Measurements from ENCODE around the gene NIT1.
A peak's percentile ranks its signal among the peaks of the same experiment; 100 is the strongest.

NIT1 gene

DNA sequence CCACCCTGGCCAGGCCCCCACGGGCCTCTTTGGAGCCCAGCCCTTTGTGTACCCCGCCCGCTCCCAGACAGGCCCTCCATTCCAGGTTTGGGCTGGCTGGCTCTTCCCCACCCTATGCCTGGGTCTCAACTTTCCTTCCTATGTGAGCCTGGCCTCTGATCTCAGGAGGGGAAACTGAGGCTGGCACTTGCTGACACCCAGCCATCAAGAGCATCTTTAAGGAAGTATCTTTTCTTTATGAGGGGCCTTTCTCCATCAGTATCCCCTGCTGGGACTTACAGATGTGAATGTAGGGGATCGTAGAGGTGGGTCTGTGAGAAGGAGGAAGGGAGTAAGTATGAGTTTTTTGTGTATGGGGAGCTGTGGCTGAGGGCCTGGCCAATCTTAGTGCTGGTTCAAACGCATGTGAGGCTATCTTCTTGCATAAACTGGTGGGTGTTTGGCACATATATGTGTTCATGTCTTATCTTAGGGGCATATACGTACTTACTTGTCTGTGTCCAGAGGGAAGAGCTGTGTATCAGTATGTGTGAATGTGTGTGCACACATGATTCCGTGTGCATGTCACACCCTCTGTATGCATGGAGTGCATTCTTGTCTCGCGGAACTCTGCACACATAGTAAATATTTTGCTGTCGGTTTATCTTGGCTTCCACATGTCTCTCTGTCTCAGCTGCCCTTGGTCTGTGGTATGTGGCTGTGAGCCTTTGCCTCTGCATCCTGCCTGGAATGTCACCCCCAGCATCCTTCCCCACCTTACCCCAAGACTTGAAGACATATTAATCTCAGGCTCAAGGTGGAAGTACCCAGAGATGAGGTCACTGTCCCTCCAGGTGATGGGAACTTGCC lies 33.9 kb upstream of the NIT1 start:
- no peak for DNase-seq

DNA sequence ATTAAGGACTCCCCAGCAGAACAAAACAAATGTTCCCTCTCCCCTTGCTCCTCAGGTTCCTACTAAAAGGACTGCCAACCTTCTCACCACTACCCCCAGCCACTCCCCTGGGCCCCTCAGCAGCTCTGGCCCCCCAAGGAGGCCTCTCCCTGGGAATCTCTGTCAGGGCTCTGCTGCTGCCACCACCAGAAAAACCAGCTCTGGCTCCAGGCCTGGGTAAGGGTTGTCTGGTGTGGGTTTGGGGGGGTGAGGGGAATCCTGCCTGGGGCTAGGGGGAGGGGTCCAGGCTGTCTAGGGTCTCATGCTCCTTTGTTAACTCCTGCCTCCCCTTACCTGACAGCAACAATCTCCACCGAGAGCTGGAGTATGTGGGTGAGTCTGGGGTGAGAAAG lies 33.3 kb upstream of the NIT1 start:
- no peak for DNase-seq

DNA sequence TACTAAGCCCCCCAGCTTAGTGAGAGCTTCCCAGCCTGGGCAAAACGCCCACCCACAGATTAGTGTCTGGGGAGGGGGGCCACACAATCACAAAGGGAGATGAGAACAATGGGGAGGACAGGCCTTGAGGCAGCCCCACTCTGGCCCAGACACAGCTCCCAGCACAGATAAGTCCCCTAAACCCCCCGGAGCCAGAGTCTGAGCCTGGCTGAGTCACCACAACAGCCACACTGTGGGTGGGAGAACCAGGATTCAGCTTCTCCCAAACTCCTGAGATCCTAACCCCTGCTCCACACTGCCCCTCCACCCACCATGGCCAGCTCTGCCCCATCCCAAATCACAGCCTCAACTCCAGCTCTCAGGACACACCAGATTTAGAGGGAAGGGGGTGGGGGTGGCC lies 32.7 kb upstream of the NIT1 start:
- DNase-seq, result no peak

DNA sequence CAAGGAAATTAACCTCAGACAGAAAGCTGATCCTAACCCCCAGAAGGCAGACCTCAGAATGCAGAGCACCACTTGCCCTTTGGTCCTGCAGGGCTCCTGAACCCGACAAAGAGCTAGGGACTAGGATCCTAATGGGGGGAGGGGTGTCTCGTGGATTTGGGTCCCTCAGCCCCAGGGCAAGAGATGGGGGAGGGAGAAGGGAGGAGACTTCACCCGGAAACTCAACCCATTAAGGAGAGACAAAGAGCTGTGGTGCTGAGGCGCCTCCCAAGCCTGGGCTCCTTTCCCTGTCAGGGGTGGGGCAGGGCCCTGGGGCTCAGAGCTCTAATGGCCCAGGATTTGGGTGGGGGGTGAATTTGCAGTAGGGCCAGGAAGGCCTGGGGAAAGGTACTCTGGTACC lies 31.4 kb upstream of the NIT1 start:
- DNase-seq, result no peak

DNA sequence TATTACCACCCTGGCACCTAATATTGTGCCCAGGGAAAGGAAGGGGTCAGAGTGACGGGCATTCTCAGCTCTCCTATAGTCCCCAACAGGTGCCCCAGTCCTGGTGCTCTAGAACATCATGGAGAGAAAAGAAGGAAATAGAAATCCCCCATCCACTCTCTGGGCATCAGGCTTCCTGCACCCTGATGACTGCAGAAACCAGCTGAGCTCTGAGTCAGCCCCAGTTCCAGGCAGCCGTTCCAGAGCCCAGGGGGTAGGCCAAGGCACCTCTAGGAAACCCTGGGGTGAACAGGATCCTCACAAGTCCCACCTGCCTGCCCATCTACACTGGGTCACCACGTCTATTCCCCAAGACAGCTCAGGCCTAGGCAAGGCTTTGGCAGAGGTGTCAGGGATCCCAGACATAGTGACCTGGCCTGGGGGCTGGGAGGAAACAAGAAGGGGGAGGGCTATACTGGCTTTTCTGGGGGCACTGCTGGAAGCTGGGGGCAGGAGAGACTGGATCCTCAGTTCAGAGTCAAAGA lies 29.3 kb upstream of the NIT1 start:
- DNase-seq, result no peak

DNA sequence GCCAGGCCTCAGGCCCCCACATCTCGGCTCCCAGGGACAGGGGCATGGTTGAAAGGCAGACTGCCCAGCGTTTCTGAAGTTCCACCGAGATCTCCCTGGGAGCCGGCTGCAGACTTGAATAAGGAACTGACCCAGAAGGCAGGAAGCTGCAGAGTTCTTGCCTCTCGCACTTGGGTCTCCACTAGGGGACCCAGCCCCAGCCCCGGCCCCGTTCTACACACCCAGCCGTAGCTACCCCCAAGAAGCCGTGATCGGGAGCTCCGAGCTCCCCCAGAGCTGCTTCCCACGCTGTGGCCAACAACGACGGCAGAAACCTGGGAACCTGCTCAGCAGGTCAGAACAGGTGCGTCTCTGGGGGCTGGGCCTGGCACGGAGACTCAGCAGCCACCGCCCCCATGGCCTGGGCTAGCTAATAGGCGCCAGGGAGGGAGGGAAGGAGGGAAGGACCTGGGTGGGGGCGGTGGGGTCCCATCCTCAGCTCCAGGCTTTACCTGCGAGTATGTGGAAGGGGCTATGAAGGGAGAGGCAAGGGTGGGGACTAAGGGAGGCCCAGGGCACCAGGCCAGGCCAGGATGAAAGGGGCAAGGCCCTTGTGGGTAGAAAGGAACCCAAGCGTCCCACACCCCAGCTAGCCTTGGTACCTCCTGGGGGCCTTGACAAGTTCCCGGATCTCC lies 28.5 kb upstream of the NIT1 start, which contains the start of gene NECTIN4:
TSS of gene NECTIN4 (minus strand) at position 308 of the 674 bp plus-strand sequence. CDS start at position 46, 262 bp downstream.
- DNase-seq, result no peak

DNA sequence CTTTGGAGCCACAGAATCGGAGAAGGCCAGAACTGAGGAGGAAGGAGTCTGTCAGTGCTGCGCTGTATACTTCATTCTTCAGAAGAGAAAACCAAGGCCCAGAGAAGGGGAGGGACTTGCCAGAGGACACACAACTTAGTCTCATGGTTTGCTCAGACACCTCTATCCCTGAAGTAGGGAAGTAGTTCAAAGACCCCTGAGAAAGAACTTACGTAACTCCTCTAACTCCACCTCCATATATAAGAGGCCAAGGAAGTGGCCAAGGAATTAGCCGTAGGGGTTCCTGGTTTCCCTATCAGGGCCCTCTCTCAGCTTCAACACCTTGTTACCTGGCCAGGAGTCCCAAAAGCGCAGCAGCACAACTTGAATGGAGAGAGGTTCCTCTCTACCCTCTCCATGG lies 28.0 kb upstream of the NIT1 start:
- no peak for DNase-seq

DNA sequence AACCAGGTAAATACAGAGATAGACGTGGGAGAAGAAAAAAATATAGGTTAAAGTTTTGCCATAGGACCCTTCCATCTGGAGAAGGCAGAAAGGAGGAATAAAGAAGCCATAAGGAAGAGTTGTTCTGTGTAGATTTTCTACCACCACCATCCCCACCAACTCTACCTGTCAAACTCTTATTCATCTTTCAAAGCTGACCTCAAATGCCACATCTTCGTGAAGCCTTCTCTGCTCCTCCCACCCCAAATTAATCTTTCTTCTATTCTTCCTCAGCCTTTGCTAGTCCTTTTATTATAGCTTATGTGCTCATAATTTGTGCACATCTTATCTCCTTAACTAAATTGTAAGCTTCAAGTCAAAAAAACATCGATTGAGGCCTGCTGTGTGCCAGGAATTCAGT lies 27.3 kb upstream of the NIT1 start:
- no peak for DNase-seq

DNA sequence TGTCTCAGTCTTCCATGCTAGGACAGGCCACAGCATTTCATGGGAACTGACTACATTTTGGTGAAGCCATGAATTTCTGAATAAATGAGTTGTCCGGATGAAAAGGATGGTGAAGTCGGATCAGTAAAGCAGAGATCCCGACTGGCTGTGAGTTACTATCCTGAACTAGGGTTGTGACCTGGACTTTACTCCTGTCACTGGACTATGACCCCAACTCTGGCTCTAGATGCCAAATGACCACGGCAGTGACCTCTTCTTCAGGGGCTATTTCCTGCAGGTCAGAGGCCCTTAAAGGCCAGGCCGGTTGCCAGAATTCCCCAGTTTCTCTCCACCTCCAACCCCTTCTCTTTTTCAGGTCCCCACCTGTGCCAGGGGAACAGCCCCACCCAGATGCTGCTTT lies 26.8 kb upstream of the NIT1 start:
- no peak for DNase-seq

DNA sequence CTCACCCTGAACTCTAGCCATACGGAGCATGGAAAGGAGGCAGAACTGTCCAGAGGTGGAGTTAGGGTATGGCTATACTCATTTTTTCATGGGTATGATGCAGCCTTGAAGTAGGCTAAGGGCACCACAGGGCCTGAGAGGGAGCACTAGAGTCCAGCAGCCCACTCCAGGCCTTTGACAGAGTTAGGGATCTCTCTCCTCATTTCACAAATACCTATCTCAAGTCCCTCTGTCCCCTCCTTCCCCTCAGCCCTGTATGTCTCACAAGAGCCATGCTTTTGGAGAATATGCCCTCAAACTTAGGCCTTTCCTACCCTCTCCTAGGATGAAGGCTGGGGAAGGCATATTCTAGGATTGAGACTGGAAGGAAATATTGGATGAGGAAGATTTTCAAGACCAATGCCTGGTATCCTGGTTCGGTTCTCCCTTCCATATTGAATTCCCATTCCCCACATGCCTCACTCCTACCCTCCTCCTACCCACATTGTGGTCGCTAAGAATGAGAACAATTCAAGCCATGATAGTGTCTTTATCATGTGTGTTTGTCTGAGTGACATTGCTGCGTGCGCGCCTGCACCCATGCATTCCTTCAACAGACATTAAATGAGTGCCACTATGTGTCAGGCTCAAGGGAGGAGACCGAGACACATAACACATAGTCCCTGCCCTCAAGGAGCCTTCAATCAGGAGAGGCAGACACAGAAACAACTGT lies 26.0 kb upstream of the NIT1 start:
- no peak for DNase-seq

DNA sequence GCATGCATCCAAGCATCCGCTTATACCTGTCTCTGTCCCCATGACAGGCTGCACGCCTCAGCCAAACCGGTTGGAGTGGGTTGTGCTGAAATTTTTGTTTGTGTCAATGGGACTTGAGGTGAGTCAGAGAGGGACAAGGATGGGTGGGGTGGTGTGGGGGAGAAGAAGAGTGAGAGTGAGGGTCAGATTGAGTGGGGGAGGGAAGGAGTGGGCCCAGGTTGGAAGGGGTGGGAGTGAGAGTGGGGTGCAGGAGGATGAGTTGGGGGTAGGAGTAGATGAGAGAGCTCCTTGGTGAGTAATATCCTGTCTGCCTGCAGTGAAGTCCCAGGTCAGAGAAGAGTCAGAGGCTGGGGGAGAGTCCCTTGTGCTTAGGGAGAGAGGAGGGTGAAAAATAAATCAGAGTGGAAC lies 25.3 kb upstream of the NIT1 start:
- no peak for DNase-seq

DNA sequence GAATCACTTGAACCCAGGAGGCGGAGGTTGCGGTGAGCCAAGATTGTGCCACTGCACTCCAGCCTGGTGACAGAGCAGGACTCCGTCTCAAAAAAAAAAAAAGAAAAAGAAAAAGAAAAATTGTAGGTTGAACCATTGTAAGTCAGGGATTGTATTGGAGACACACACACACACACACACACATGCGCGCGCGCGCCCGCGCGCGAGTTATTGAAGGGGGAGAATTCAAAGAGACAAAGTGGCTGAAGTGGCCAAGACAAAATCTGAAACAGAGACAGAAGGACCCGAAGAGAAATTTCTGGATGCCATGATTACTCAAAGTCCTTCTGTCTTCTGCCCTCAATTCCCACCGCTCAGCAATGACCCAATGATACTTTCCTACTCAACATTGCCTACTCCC lies 23.4 kb upstream of the NIT1 start:
- DNase-seq, result no peak

DNA sequence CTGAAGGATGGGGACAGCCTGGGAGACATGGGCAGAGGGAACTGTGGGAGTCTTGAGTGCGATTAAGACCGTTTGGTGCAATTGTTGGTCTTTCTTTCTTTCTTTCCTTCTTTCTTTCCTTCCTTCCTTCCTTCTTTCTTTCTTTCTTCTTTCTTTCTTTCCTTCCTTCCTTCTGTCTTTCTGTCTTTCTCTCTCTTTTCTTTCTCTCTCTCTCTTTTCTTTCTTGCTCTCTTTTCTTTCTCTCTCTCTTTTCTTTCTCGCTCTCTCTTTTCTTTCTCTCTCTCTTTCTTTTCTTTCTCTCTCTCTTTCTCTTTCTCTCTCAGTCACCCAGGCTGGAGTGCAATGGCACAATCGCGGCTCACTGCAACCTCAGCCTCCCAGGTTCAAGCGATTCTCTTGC lies 22.7 kb upstream of the NIT1 start:
- no peak for DNase-seq

DNA sequence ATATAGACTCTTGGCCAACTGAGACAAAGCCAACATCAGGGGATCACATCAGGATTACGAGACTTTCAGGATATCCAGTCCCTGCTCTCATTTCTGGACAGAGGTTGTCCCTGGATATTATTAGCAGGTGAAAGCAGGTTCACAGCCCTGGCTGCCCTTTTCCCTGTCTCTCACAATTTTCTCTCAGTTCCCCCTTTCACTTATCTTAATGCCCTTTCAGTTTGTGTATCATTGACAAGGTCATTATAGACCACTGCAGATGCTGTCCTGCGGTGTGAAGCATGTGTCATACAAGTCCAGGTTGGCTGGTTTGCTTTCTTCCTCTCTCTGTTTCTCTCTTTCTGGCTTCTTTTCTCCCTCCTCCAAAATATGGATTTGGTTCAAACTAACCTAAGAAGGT lies 21.9 kb upstream of the NIT1 start:
- DNase-seq, result no peak

DNA sequence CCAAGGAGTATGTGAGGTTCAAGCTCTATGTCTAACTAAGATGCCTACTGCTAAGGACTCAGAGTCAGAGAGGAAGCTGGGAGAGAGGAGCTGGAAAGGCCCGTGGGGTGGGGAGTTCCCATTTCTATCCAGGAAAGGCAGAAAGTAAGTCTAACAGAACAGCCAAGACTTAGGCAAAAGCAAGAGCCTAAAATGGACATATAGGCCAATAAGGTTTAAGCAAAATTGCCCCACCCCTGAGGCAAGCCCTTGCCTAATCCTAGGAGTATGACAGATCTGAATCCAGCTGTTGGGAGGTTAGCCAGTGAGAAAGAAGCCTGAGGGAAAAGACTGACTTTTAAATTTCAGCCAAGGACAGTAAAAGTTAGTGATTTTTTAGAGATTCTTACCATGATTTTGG lies 21.4 kb upstream of the NIT1 start:
- no peak for DNase-seq

DNA sequence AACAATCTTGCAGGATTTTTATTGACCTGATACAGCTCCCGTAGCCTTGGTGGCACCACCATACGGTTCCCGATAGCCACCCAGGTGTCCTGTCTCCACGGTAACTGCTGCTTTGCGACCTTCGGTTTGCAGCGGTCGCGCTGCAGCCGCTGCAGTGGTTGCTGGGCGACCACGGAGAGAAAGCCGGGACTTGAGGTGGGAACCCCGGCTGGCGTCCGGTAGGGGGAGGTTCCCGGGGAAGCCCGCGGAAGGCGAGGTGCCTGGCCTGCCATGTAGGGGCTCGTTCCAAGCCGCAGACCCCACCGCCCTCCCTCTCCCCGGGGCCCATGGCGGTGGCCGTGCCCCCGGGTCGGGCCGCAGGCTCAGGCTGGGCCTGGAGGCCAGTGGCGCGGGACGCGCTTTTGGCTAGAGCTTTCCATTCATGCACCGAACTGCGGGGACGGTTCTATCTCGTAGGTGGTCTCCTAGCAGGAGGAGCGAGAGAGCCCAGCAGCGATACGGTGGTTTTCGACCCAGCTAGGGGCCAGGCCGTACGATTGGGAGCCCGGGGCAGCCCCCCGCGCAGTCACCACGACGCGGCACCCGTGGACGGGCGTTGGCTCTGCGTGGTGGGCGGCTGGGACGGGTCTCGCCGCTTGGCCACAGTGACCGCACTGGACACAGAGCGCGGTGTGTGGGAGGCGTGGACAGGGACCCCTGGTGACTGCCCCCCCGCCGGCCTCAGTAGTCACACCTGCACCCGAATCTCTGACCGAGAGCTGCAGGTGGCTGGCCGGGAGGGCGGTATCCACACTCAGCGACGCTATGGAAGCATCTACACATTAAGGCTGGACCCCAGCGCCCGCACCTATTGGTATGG lies 19.5 kb upstream of the NIT1 start, which contains the start of gene KLHDC9:
TSS of gene KLHDC9 (plus strand) at position 152 of the 859 bp plus-strand sequence. CDS start at position 327, 175 bp downstream.
- peak in 50 of 56 donors; percentile 34 to 91 (median 74) for DNase-seq

DNA sequence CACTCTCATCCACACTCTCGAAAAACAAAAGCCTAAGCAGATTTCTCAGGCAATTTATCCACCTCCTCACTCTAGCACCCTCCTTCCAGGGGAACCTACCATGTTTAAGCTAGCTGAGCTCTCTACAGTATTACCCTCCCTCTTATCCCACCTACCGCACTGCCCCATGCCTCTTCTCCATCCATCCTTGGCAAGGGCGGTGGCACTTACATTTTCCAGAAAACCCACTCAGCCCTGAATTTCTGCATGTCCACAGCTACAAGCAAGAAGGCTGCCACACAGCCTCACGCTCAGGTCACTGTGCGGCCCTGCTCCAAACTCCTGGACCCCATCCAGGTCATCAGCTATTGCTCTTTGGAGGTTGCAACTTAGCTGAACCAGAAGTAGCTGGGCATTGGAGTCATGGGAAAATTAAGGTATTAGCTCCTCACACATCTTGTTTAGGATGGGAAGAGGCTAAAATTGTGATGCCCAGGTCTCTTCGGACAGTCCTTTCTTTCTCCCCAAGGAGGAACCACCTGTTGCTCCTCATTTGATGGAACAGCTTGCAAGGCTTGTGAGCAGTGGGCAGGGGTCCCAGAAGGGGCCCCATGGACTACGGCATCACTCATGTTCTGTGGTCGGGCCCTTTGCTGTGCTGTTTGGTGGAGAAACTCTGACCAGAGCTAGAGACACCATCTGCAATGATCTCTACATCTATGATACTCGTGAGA lies 18.7 kb upstream of the NIT1 start:
- no peak for DNase-seq

DNA sequence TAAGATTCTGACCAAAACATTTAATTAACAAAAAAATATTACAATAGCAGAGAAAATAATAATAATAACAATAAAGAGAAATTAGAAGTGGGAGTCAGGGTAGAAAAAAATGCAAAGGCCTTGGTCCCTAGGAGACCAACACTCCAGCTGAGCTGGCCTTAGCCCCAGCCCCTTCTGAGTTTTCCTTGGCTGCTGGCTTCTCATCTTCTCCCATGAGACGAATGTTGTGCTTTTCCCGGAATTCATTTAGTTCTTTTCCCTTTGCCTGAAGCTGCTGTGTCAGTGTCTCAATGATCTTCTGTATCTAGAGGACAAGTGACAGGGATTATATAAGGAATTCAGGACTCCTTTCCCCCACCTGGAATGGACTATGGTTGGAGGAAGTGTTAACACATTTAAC lies 17.3 kb upstream of the NIT1 start:
- DNase-seq, result no peak

DNA sequence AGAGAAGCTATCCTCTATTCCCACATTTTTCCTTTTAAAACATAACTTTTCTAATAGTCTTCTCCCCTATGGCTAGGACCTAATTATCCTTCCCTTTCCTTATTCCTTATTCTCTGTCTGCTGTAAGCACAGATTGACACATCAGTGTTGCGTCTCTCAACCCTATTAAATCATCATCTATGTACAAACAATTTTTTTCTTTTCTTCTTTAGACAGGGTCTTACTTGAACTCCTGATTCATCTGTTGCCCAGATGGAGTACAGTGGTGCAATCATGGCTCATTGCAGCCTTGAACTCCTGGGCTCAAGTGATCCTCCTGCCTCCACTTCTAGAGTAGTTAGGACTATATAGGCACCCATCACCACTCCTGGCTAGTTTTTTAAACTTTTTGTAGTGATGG lies 11.5 kb upstream of the NIT1 start:
- DNase-seq, result no peak

DNA sequence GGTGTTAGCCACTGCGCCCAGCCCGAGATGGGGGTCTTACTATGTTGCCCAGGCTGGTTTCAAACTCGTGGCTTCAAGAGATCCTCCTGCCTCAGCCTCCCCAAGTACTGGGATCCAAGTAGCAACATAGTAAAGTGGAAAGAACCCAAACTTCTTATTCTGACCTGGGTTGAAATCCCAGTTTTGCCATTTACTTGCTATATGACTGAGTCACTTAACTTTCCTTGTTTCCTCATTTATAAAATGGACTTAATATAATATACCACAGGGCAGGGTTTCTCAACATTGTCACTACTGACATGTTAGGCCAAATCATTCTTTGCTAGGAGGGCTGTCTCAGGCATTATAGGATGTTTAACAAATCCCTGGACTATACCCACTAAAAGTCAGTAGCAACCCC lies 6.8 kb upstream of the NIT1 start:
- DNase-seq, result no peak

All from nucleus accumbens (tissue), 56 donors.